ENCODE data around the gene RPS18.
"Not testable (repeated sequence)": the region's sequence is repeated elsewhere in the genome, so short reads cannot be mapped to it uniquely, and the experiment has no call there.

Gene RPS18

DNA sequence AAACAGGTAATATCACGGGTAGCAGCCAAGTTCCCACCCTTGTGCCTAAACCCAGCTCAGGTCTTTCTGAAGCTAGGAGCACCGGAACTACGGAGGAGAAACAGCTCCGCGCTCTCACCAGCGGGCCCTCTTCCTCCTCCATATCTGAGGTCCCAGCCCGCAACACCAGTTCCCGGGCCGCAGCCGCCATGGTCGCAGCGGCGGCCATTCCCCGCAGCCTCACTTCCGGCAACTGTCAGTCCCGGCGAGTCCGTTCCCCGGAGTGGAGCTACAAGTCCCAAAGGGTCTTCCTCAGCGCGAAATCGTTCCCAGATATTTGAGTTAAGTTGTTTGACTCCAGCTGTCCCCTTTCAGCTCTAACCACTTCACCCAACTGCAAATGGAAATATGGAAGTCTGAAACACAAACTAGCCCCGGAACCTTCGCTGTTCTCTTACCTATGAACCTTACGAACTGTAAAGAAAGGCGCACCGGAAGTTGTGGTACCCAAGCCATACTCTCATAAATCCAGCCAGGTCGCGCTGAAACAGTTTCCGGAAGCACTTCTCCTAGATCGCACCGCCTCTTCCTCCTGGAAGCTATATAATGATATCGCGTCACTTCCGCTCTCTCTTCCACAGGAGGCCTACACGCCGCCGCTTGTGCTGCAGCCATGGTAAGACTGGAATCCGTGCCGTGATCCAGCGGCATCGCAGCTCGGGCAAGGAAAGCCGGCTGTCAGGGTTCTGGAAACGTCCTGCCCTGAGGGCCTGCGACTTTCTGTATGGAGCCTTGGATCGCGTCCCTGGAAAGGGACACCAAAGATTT is at the start of gene RPS18, which contains the start of gene VPS52:
TSS of gene RPS18 (plus strand) at position 608 of the 807 bp plus-strand sequence. CDS start at position 653, 45 bp downstream.
TSS of gene VPS52 (minus strand) at position 409 of the 807 bp plus-strand sequence. CDS start at position 208, 201 bp downstream.
- TF ChIP-seq POLR2A (IDR thresholded peaks at IDR 0.05; ENCODE audit: low read length) (peak; percentile 98), GATA1 (IDR thresholded peaks at IDR 0.05; ENCODE audit: low read depth, low read length) (no peak)
- peak; percentile 99 to 100 for DNase-seq

GRCh38 chr6:33226503-33227120 is 45.3 kb upstream of the RPS18 start:
- not testable (repeated sequence) for DNase-seq

- no peak for DNase-seq
- no peak for TF ChIP-seq GATA1 (IDR thresholded peaks at IDR 0.05; ENCODE audit: low read depth, low read length)
- no peak for TF ChIP-seq POLR2A (IDR thresholded peaks at IDR 0.05; ENCODE audit: low read length)
These were observed 36.6 kb upstream of the RPS18 start for GRCh38 chr6:33235221-33235634.

DNA sequence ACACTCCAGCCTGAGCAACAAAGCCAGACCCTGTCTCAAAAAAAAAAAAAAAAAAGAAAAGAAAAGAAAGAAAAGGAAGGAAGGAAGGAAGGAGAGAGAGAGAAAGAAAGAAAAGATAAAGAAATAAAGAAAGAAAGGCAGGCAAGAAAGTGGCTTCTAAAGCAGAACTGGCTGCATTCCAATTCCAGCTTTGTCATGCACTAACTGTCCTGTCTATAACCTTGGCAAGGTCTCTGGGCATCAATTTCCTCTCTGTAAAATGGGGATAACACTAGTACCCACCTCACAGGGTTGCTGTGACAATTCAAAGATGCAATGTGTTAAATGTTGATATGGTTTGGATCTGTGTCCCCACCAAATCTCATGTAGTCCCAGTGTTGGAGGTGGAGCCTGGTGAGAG is 35.5 kb upstream of the RPS18 start:
- DNase-seq: no peak
- TF ChIP-seq GATA1 (IDR thresholded peaks at IDR 0.05; ENCODE audit: low read depth, low read length): no peak
- no peak for TF ChIP-seq POLR2A (IDR thresholded peaks at IDR 0.05; ENCODE audit: low read length)

- DNase-seq: no peak
- no peak for TF ChIP-seq GATA1 (IDR thresholded peaks at IDR 0.05; ENCODE audit: low read depth, low read length)
- no peak for TF ChIP-seq POLR2A (IDR thresholded peaks at IDR 0.05; ENCODE audit: low read length)
These were observed 35.0 kb upstream of the RPS18 start for GRCh38 chr6:33236852-33237251.

DNA sequence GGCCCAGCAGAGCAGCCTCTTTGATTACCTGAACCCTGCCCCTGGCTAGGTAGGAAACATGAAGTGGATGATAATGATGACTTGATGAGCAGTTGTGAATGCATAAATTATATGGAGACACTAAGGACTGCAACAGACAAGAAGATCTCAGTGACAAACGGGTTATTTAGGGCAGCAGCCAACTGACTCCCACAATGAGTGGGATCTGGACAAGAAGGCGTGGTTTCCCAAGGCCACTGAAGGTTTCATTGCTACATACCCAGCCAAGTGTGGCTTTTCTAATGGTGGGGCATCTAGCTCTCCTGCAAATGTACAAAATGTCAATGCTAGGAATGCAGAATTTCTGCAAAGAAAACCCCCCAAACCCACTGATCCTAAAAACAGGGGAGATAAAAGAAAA is 34.1 kb upstream of the RPS18 start:
- no peak for TF ChIP-seq POLR2A (IDR thresholded peaks at IDR 0.05; ENCODE audit: low read length)
- no peak for TF ChIP-seq GATA1 (IDR thresholded peaks at IDR 0.05; ENCODE audit: low read depth, low read length)
- no peak for DNase-seq

- no peak for DNase-seq
- TF ChIP-seq POLR2A (IDR thresholded peaks at IDR 0.05; ENCODE audit: low read length): no peak
These were observed 29.9 kb upstream of the RPS18 start for GRCh38 chr6:33241968-33242367.

GRCh38 chr6:33243476-33243875 is 28.4 kb upstream of the RPS18 start:
- TF ChIP-seq GATA1 (IDR thresholded peaks at IDR 0.05; ENCODE audit: low read depth, low read length) (no peak), POLR2A (IDR thresholded peaks at IDR 0.05; ENCODE audit: low read length) (no peak)
- no peak for DNase-seq

GRCh38 chr6:33247977-33248642 is 23.8 kb upstream of the RPS18 start:
- no peak for TF ChIP-seq GATA1 (IDR thresholded peaks at IDR 0.05; ENCODE audit: low read depth, low read length)
- TF ChIP-seq POLR2A (IDR thresholded peaks at IDR 0.05; ENCODE audit: low read length): no peak

DNA sequence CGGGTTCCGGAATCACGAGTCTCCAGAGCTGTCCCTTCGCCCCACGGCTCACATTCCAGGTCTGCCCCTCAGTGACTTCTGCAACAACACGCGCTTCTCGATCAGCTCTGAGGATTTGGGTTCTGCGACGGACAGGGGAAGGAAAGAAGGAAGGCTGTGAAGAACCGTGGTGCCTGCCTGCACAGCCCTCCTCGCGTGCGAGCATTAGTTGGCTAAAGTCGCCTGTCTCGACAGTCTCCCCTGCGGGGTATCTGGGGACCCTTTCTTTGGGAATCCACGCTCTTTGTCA is 23.3 kb upstream of the RPS18 start:
- TF ChIP-seq GATA1 (IDR thresholded peaks at IDR 0.05; ENCODE audit: low read depth, low read length) (no peak), POLR2A (IDR thresholded peaks at IDR 0.05; ENCODE audit: low read length) (no peak)
- no peak for DNase-seq

More at GRCh38 chr6:33247977-33248642, 23.8 kb upstream of the RPS18 start:
- peak; percentile 86 to 93 for DNase-seq

DNA sequence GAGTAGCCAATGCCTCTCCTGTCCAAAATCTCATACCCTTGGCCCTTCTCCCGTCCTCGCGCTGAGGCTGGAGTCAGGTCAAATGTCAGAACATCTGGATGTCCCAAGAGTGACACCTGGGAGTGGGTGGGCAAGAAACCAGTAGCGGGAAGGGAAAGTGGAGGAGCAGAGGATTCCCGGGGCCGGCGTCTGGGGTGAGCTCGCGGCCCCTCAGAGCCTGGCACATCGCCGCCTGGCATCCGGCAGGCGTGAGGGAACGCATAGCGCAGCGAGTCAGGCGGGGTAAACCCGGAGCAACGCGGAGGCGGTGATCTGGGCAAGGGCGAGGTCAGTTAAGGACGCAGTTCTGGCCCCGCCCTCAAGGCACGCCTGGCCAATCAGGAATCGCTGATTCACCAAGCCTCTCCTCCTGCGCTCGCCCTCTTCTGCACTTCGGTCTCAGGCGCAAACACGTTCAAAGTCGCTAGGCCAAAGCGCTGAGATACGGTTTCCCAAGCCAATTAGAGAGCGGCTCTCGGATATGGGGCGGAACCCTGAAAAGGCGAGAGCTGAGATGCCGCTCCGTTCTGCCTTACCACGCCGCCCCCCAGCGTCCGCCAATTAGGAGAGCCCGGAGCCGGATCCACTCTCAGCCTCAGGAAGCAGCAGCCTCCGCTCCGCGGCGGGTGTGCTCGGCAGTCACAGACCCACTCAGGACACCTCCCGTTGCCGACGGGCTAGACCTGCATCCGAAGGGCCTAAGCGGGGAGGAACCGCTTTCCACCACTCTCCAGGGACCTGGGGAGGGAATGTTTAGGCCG is 22.7 kb upstream of the RPS18 start:
- TF ChIP-seq GATA1 (IDR thresholded peaks at IDR 0.05; ENCODE audit: low read depth, low read length) (no peak), POLR2A (IDR thresholded peaks at IDR 0.05; ENCODE audit: low read length) (peak; percentile 86)
- peak; percentile 99 for DNase-seq

GRCh38 chr6:33249732-33250630 is 21.9 kb upstream of the RPS18 start:
- DNase-seq: peak in 1 of 2 experiments; percentile 47
- no peak for TF ChIP-seq POLR2A (IDR thresholded peaks at IDR 0.05; ENCODE audit: low read length)
- no peak for TF ChIP-seq GATA1 (IDR thresholded peaks at IDR 0.05; ENCODE audit: low read depth, low read length)

GRCh38 chr6:33250731-33251130 is 21.1 kb upstream of the RPS18 start:
- TF ChIP-seq GATA1 (IDR thresholded peaks at IDR 0.05; ENCODE audit: low read depth, low read length) (no peak), POLR2A (IDR thresholded peaks at IDR 0.05; ENCODE audit: low read length) (no peak)
- DNase-seq: no peak

All from erythroblast (primary cell).